GM19324 (cell line): Measurements from ENCODE around the gene TTC23L.

Experiments used
- ATAC-seq: cut with Tn5 transposase; IDR thresholded peaks from one replicate; pipeline ENCODE4 v1.9.1; 2021; ENCODE audit warnings: mild to moderate bottlenecking, moderate library complexity; ENCODE audit not compliant: unreplicated experiment, low FRiP score

TTC23L gene

GRCh38 chr5:34866989-34867471, 28.1 kb downstream of the TTC23L start:
- no peak for ATAC-seq

- ATAC-seq, result no peak
These were observed 28.7 kb downstream of the TTC23L start for GRCh38 chr5:34867660-34868059.

GRCh38 chr5:34868791-34869190, 29.8 kb downstream of the TTC23L start:
- no peak for ATAC-seq

GRCh38 chr5:34869256-34869655, 30.3 kb downstream of the TTC23L start:
- ATAC-seq, result no peak

GRCh38 chr5:34870382-34870781, 31.4 kb downstream of the TTC23L start:
- no peak for ATAC-seq

- no peak for ATAC-seq
These were observed 37.3 kb downstream of the TTC23L start for GRCh38 chr5:34876275-34876674.

GRCh38 chr5:34881246-34881645, 42.3 kb downstream of the TTC23L start:
- no peak for ATAC-seq

GRCh38 chr5:34886392-34887119, 47.6 kb downstream of the TTC23L start:
- ATAC-seq, result no peak

- ATAC-seq, result no peak
These were observed 50.4 kb downstream of the TTC23L start for GRCh38 chr5:34889394-34889793.

- ATAC-seq, result no peak
These were observed 53.0 kb downstream of the TTC23L start for GRCh38 chr5:34891981-34892380.

GRCh38 chr5:34892414-34892813, 53.5 kb downstream of the TTC23L start:
- ATAC-seq, result no peak

- ATAC-seq, result no peak
These were observed 55.8 kb downstream of the TTC23L start for GRCh38 chr5:34894716-34895115.

- no peak for ATAC-seq
These were observed 56.9 kb downstream of the TTC23L start for GRCh38 chr5:34895641-34896419.

GRCh38 chr5:34897646-34898045, 58.7 kb downstream of the TTC23L start:
- ATAC-seq, result no peak

- peak; percentile 86 for ATAC-seq
These were observed 59.4 kb downstream of the TTC23L start for GRCh38 chr5:34898258-34898895.

- no peak for ATAC-seq
These were observed 60.1 kb downstream of the TTC23L start for GRCh38 chr5:34899066-34899465.

GRCh38 chr5:34900652-34901051, 61.7 kb downstream of the TTC23L start:
- ATAC-seq, result no peak

GRCh38 chr5:34903260-34903659, 64.3 kb downstream of the TTC23L start:
- no peak for ATAC-seq

- ATAC-seq, result no peak
These were observed 66.6 kb downstream of the TTC23L start for GRCh38 chr5:34905564-34905963.

- ATAC-seq, result no peak
These were observed 74.1 kb downstream of the TTC23L start for GRCh38 chr5:34913072-34913471.

GRCh38 chr5:34914671-34915138, 75.7 kb downstream of the TTC23L start:
- peak; percentile 18 for ATAC-seq
